CD4-positive, alpha-beta T cell treated with Interferon gamma for 1 hour (primary cell): ENCODE results near the gene TRIM5.

Experiments
- DNase-seq: peaks from one replicate; pipeline ENCODE4 v3.0.0-alpha.2; 2020

The TRIM5 gene

DNA sequence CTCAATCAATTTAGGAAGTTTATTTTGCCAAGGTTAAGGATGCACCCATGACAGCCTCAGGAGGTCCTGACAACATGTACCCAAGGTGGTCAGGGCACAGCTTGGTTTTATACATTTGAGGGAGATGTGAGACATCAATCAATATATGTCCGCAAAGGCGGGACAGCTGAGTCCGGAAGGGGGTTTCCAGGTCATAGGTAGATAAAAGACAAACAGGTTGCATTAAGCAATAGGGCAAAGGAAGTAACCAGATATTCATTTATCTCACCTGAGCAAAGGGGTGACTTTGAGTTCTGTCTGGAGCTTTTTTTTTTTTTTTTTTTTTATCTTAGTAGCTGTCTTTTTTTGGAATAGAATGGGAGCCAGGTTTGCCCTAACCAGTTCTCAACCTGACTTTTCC is 62.1 kb downstream of the TRIM5 start:
- DNase-seq = no peak

DNA sequence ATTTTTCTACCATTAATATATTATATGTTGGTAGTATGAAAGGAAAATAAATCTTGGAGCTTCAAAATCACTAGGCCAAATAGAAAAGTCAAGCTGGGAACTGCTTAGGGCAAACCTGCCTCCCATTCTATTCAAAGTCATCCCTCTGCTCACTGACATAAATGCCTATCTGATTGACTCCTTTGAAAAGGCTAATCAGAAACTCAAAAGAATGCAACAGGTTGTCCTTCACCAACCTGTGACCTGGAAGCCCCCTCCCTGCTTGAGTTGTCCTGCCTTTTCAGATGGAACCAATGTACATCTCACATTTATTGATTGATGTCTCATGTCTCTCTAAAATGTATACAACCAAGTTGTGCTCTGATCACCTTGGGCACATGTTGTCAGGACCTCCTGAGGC is 63.3 kb downstream of the TRIM5 start:
- DNase-seq = no peak

DNA sequence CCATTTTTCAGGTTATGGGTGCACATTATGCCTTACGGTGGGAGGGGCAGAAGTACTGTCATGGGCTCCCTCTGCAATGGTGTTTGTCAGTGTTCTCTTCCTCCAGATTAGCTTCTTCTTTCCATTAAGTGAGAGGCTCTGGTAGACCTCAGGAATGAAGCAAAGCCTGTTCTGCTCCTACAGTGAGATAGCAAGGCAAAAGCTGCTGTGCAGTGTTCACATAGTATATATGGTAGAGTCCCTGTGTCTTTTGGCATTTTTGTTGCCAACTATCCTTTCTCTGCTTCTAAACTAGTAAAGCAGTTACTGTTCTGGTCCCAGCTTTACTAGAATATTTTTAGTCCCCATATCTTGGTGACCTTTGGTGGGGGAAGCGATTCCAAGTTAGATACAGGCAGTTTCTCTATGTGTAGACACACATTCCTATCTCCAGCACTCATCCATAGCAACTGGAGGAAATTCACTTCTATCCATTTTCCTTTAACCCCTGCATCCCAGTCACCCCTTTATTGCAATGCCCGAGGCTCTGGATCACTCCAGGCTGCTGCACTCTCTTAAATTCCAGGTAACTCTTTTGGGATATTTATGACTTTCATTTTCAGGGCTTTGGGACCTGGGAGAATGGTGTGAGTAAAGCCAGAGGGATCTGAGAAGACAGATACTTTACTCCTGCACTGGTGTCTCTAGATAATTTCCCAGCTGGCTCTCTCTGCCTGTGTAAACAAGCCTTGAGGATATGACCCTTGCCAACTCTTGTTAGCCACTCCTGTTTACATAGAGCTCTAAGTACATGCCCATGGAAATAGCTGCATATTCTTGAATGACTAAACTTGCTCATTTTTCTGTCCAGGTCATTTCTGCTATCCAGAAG is 64.0 kb downstream of the TRIM5 start:
- DNase-seq = no peak

DNA sequence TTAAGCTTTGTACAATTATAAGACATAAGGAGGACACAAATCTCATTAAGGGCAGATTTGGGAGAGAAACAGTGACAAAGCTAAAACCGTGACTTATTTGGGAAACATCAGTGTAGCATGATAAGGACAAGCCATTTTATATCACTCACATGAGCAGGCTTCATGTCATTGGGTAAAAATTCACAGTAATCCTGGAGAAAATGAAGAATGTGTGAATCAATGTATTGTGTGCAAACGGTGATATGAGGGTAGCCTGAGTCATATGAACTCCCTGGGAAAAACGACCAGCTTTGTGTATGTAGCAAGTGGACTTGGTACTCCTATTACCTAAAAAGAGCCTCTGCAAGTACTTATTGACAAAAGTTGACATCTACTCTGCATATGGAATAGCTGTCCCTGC is 66.1 kb downstream of the TRIM5 start:
- DNase-seq = no peak
